HG02884 (cell line): Measurements from ENCODE around the gene GABRB1.

Experiments
- ATAC-seq: cut with Tn5 transposase; IDR thresholded peaks from one replicate; pipeline ENCODE4 v1.9.1; 2021; ENCODE audit warnings: mild to moderate bottlenecking, moderate library complexity; ENCODE audit not compliant: unreplicated experiment

Gene GABRB1

DNA sequence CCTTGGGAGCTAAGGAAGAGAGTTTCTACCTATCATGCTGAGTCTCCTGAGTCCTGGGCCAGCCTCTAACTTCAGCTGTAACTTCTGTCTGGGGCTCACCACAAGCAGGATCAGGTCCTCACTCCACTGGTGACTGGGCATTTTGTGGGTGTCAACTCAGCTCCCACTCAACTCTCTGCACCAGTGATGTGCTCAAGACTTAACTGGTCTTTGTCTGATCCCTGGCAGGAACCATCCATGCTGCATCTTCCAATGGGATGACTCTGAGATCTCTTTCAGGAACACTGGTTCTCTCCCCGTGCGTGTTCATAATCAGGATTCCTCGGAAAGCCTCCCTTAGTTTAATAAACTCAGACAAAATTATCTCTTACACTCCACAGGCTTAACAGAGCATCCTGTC, 349.8 kb downstream of the GABRB1 start:
- ATAC-seq: no peak

GRCh38 chr4:47382846-47383360, 351.5 kb downstream of the GABRB1 start:
- no peak for ATAC-seq

GRCh38 chr4:47383829-47384427, 352.6 kb downstream of the GABRB1 start:
- ATAC-seq: no peak

DNA sequence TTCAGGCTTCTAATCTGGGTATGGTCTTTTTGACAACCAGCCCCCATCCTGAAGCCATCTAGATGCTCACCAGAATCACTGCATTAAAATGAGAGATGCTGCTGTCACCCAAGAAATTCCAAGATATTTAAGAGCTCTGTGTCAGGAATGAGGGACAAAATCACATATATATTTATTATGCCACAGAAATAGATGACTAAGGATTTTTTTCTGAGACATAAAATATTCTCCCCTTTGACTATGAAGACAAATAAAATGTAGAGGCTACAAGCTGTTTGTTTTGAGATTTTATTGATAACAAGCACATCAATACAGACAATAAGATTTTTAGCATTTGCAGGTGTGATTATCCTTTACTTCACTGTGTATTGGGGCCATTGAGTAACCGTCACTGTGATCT, 354.8 kb downstream of the GABRB1 start:
- no peak for ATAC-seq

DNA sequence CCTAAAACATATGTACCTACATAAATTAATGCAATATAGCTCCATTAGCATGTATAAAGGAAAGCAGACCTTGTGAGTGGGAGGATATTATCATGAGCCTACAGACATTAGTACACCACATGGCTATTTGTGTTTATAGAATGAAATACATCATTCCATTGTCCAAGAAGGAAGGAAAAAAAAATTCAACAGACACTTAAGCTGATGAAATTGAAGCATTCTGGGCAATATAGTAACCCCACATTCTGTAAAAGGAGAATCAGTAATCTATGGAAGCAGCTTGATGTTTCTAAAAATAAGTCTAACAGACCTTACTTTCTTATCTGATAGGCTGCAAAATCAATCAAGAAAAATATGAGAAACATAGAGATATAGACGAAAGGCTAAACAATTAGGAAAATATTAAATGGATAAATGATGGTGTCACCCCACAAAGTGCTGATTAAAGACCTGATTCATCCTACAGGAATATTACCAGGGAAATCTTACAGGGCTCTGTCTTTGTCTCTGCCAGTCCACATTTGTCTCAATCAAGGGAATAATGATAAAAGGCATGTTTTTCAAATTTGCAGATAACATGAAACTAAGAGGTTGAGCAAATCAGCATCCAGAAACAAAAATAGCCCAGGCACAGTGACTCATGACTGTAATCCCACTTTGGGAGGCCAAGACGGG, 355.3 kb downstream of the GABRB1 start:
- ATAC-seq: no peak

- ATAC-seq: no peak
Observed at GRCh38 chr4:47390428-47391125, 359.2 kb downstream of the GABRB1 start.

DNA sequence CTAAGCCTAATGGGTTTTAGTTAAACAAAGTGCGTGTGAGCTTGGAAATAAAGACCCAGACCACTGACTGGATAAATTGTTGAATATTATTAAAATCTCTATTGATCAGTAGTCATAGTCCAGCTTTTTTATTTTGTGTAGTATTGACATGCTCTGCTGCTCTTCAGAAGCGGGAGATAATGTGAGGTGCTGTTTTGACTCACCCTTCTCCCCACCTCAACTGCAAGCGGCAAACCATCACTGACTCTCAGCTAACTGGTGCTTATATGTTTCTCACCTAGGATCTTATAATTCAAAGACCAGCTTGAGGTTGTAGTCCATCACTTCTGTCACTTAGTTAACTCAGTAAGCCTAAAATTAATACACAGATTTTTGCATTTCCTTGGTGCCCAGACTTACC, 359.9 kb downstream of the GABRB1 start:
- peak; percentile 84 for ATAC-seq

- ATAC-seq: no peak
Observed at GRCh38 chr4:47406408-47406807, 375.0 kb downstream of the GABRB1 start.

GRCh38 chr4:47410271-47410670, 378.9 kb downstream of the GABRB1 start:
- ATAC-seq: no peak

GRCh38 chr4:47413521-47413920, 382.2 kb downstream of the GABRB1 start:
- no peak for ATAC-seq

- ATAC-seq: peak; percentile 78
Observed at GRCh38 chr4:47415719-47416118, 384.4 kb downstream of the GABRB1 start.

DNA sequence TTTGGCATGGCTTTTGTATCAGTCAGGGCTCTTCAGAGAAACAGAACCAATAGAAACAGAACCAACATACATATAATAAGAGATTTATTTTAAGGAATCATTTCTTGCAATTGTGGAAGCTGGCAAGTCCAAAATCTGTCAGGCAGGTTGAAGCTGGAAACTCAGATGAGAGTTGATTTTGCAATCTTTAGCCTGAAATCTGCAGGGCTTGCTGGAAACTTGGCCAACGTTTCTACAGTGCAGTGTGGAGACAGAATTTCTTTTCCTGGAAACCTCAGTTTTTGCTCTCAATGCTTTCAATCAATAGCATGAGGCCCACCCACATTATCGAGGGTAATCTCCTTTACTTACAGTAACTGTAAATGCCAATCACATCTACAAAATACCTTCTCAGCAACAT, 386.8 kb downstream of the GABRB1 start:
- ATAC-seq: no peak

GRCh38 chr4:47419296-47419695, 387.9 kb downstream of the GABRB1 start:
- ATAC-seq: no peak

DNA sequence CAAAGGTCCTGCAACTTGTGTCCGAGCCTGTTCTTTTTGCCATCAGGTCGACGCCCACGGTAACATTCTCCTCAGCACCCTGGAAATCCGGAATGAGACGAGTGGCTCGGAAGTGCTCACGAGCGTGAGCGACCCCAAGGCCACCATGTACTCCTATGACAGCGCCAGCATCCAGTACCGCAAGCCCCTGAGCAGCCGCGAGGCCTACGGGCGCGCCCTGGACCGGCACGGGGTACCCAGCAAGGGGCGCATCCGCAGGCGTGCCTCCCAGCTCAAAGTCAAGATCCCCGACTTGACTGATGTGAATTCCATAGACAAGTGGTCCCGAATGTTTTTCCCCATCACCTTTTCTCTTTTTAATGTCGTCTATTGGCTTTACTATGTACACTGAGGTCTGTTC, 394.3 kb downstream of the GABRB1 start:
- ATAC-seq: no peak

DNA sequence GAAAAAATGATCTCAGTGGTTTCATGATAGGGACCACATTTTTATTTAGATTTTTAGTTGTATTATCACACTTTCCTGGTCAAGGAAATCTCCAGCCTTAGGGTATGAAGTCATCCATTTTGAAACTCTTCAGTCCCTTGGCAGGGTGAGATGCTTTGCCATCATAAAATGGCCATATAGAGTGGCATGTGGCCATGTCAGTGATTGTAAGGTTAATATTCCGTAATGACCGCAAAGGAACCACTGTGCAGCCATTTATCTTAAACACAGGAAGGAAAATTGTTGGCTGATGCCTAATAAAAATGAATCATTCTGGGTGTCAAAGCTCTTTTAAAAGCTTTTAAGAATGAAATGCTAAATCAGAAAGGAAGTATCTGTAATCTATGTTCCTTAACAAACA, 396.6 kb downstream of the GABRB1 start:
- no peak for ATAC-seq

- ATAC-seq: no peak
Observed at GRCh38 chr4:47432749-47433148, 401.4 kb downstream of the GABRB1 start.

- ATAC-seq: no peak
Observed at GRCh38 chr4:47434931-47435330, 403.6 kb downstream of the GABRB1 start.

GRCh38 chr4:47442980-47443379, 411.6 kb downstream of the GABRB1 start:
- ATAC-seq: peak; percentile 67

DNA sequence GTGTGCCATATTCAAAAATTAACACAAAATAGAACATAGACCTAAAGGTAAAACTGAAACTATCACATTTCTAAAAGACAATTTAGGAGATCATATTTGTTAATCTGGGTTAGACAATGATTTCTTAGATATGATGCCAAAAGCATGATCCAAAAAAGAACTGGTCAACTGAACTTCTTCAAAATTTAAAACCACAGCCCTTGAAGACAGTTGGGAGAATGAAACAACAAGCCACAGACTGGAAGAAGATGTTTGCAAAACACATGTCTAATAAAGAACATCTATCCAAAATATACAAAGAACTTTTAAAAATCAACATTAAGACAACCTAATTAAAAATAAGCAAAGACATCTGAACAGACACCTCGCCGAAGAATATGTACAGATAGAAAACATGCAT, 412.7 kb downstream of the GABRB1 start:
- ATAC-seq: no peak

GRCh38 chr4:47451657-47452056, 420.3 kb downstream of the GABRB1 start:
- no peak for ATAC-seq

DNA sequence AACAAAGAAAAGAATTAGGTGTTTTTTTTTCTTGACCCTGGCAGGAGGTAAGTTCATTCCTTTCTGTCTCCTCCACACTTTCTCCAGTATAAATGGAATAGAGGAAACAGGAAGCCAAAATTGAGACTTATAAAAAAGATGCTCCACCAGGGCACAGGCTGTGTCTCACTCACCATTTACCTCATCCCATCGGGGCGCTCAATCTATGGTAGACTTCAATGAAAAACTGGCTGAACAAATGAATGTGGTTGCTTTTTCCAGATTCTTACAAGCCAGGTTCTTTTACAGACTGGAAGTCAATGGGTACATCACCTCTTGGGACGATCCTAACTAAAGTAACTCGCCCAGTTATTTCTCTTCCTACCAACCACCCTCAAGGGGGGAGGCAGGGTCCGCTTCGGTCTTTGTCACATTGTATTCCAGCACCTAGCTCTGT, 431.4 kb downstream of the GABRB1 start:
- ATAC-seq: peak; percentile 26
